Measurements from ENCODE around the gene ADGRA1.

ADGRA1 gene

DNA sequence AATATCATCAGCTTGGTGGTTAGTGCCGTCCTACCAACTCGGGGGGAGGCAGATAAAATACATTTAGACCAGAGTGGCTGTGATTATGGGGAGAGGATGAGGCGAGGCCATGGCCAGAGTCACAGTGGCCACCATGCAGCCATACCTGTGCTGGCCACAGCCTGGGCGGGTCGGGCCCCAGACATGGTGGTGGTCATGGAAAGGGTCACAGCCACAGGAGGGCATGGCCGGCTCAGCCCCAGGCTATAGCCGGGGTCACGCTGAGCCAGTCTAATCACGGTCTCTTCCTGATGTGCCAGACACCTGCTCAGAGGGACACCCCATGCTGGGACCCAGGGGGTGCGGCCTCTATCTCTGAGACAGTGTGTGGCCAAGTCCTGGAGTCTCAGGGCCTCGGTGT lies 10.2 kb downstream of the ADGRA1 start:
- peaks cover 0 to 87% of the 10 kb centered on the region in 2 donors for H3K27me3 ChIP-seq
- DNase-seq, result no peak
- no peak overlapping the region for H3K27ac ChIP-seq
- peaks cover 0 to 12% (median 4%) of the 10 kb centered on the region in 4 donors for H3K4me1 ChIP-seq
- H3K4me3 ChIP-seq, result no peak overlapping the region
- TF ChIP-seq CTCF (IDR thresholded peaks at IDR 0.05), result no peak
- intact Hi-C loops (cut with DNase I; ENCODE audit: low total_unique reads), result no loop called here
- H3K36me3 ChIP-seq, result no peaks in the 10 kb centered on the region
- H3K9me3 ChIP-seq, result no peaks in the 10 kb centered on the region

- no peak for TF ChIP-seq CTCF (IDR thresholded peaks at IDR 0.05)
- no peak for DNase-seq
- Histone ChIP-seq H3K27ac (no peak overlapping the region), H3K27me3 (peaks cover 0 to 91% of the 10 kb centered on the region in 2 donors), H3K36me3 (no peaks in the 10 kb centered on the region), H3K4me3 (no peak overlapping the region), H3K4me1 (peaks cover 0 to 12% (median 4%) of the 10 kb centered on the region in 4 donors), H3K9me3 (no peaks in the 10 kb centered on the region)
- intact Hi-C loops (cut with DNase I; ENCODE audit: low total_unique reads), result no loop called here
Measured at GRCh38 chr10:133098426-133099124, 10.9 kb downstream of the ADGRA1 start.

DNA sequence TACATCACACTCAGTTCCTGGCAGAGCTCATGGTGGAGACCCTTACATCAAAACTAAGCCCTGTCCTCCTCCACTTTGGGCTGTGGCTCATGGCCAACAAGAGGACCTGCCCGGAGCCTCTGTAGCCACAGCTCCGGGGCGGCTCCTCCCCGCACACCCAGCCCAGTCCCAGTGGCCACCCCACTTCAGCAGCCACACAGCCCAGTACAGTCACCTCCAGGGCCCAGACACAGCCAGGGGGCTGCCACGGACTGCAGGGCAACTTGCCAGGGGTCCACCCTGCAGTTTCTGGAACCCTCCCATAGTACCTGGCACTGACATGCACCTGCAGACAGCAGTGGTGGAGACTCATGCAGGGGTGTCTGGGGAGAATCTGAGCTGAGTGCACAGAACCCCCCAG lies 11.8 kb downstream of the ADGRA1 start:
- peaks cover 0 to 96% of the 10 kb centered on the region in 2 donors for H3K27me3 ChIP-seq
- no peak overlapping the region for H3K27ac ChIP-seq

GRCh38 chr10:133100186-133100585 lies 12.5 kb downstream of the ADGRA1 start:
- H3K4me1 ChIP-seq, result peaks cover 0 to 12% (median 4%) of the 10 kb centered on the region in 4 donors
- TF ChIP-seq CTCF (IDR thresholded peaks at IDR 0.05), result no peak
- no peaks in the 10 kb centered on the region for H3K36me3 ChIP-seq
- no peaks in the 10 kb centered on the region for H3K9me3 ChIP-seq
- H3K4me3 ChIP-seq, result no peak overlapping the region
- peaks cover 0 to 100% of the 10 kb centered on the region in 2 donors for H3K27me3 ChIP-seq
- no peak for DNase-seq
- no peak overlapping the region for H3K27ac ChIP-seq
- intact Hi-C loops (cut with DNase I; ENCODE audit: low total_unique reads), result no loop called here

More for the DNA sequence above, 11.8 kb downstream of the ADGRA1 start:
- no peaks in the 10 kb centered on the region for H3K9me3 ChIP-seq
- H3K4me3 ChIP-seq, result no peak overlapping the region
- H3K36me3 ChIP-seq, result no peaks in the 10 kb centered on the region
- peaks cover 0 to 12% (median 4%) of the 10 kb centered on the region in 4 donors for H3K4me1 ChIP-seq
- intact Hi-C loops (cut with DNase I; ENCODE audit: low total_unique reads), result no loop called here
- TF ChIP-seq CTCF (IDR thresholded peaks at IDR 0.05), result no peak
- no peak for DNase-seq

DNA sequence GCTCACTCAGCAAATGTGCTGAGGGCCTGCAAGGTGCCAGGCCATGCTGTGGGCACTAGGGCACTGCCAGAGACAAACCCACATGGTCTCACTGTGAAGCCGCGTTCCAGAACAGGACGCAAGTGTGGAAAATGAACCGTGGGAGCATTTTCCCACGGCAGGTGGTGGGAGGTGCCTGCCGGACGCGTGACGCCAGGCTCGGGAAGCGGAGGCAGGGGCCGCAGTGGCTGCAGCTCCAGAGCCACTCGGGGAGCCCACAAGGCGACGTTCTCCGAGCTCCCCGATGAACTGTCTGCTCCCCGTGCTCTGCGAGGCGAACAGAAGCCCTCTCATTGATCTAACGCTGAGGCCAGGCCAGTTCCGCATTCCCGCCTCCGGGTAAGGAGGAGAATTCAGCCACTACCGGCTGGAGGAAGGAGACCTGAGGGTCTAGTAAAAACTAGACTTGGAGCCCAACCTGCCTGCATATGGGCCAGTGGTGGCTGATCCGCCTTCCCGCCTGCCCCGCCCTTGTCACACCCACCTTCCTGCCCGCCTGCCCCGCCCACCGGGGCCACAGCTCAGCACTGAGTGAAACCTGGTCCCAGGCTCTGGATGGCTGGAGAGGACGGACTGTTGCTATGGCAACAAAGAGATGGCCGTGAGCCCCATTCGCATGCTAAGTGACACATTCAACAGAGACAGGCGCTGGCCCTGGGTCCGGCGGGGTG lies 13.1 kb downstream of the ADGRA1 start:
- H3K27me3 ChIP-seq, result peaks cover 0 to 100% of the 10 kb centered on the region in 2 donors
- intact Hi-C loops (cut with DNase I; ENCODE audit: low total_unique reads), result no loop called here

More for the DNA sequence above, 13.1 kb downstream of the ADGRA1 start:
- Histone ChIP-seq H3K4me1 (peaks cover 0 to 12% (median 4%) of the 10 kb centered on the region in 4 donors), H3K27ac (no peak overlapping the region), H3K9me3 (peaks cover 0 to 5% (median 3%) of the 10 kb centered on the region in 3 donors), H3K36me3 (no peaks in the 10 kb centered on the region), H3K4me3 (no peak overlapping the region)
- DNase-seq, result no peak
- TF ChIP-seq CTCF (IDR thresholded peaks at IDR 0.05), result no peak

Measured in tibial artery (tissue), 4 donors.